ENCODE measurements around the gene NDUFV3.
"Not testable (repeated sequence)": the region's sequence is repeated elsewhere in the genome, so short reads cannot be mapped to it uniquely, and the experiment has no call there.

The NDUFV3 gene

GRCh38 chr21:42937034-42937940 is 44.2 kb downstream of the NDUFV3 start:
- not testable (repeated sequence) for DNase-seq (ENCODE audit: low spot score)

DNA sequence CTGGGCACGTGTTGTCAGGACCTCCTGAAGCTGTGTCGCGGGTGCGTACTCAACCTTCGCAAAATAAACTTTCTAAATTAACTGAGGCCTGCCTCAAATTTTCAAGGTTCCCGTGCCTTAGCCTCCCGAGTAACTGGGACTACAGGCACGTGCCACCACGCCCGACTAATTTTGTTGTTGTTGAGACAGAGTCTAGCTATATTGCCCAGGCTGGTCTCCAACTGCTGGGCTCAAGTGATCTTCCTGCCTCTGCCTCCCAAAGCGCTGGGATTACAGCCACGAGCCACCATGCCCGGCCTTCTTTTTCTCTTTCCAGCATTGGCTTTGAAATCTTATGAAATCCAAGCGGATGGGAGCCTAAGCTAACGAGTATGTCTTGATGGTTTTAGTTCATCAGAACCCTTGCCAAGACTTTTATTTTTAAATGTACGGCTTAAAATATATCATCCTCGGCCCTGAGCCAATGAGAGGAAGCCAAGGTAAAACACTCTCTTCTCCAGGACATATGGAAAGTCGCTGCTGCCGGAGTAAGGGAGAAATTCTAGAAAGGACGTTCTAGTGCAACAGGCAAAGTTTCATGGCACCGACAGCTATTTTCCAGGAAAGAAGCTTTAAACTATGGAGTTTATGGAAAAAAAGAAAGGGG is 45.0 kb downstream of the NDUFV3 start:
- no peak for DNase-seq (ENCODE audit: low spot score)

GRCh38 chr21:42938606-42938995 is 45.5 kb downstream of the NDUFV3 start:
- DNase-seq (ENCODE audit: low spot score): not testable (repeated sequence)

- DNase-seq (ENCODE audit: low spot score): no peak
Measured at GRCh38 chr21:42939582-42940413, 46.7 kb downstream of the NDUFV3 start.

GRCh38 chr21:42941696-42942085 is 48.6 kb downstream of the NDUFV3 start:
- DNase-seq (ENCODE audit: low spot score): no peak

GRCh38 chr21:42942244-42942643 is 49.1 kb downstream of the NDUFV3 start:
- no peak for DNase-seq (ENCODE audit: low spot score)

GRCh38 chr21:42949094-42949755 is 56.1 kb downstream of the NDUFV3 start:
- not testable (repeated sequence) for DNase-seq (ENCODE audit: low spot score)

- DNase-seq (ENCODE audit: low spot score): not testable (repeated sequence)
Measured at GRCh38 chr21:42951193-42951592, 58.1 kb downstream of the NDUFV3 start.

DNA sequence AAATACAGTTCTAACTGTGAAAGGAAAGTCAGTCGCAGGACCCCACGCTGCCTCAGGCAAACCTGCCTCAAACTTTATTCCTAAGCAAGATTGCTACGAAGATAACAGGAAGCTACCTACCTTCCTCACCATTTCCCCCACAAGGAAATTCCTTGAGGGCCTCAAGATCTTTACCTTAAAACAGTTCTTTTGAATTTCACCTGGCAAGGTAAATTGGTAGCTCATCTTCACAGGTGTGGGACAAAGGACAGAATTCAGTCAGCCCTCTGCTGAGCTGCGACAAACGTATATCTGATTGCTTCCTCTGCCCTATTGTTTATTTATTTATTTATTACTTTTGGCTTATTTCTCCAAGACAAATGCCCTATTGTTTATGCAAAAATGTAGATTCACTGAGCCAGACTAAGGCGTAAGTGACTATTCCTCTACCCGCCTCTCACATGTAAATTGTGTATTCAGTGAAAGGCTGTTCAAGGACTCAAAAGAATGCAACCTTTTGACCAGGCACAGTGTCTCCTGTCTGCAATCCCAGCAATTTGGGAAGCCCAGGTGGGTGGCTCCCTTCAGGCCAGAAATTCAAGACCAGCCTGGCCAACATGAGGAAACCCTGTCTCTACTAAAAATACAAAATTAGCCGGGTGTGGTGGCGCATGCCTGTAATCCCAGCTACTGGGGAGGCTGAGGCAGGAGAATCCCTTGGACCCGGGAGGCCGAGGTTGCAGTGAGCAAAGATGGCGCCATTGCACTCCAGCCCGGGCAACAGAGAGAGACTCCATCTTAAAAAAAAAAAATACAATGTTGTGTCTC is 63.9 kb downstream of the NDUFV3 start:
- no peak for DNase-seq (ENCODE audit: low spot score)

GRCh38 chr21:42958122-42958521 is 65.0 kb downstream of the NDUFV3 start:
- DNase-seq (ENCODE audit: low spot score): not testable (repeated sequence)

DNA sequence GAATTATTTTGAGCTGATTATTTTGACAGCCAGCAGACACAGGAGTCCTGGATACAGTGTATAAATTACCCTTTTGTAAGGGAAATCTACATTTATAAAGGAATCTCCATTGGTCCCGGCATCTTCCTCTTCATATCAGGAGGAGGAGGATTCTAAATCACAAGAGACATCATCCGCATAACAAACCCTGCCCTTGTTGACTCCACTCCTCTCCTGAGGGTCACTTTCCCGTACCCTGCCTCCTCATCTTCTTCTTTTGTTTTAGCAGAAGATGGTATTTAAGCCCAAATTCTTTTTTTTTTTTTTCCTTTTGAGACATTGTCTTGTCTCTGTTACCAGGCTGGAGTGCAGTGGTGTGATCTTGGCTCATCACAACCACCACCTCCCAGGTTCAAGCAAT is 66.6 kb downstream of the NDUFV3 start:
- no peak for DNase-seq (ENCODE audit: low spot score)

GRCh38 chr21:42962380-42963007 is 69.4 kb downstream of the NDUFV3 start:
- no peak for DNase-seq (ENCODE audit: low spot score)

Data from NAMALWA (cell line).